Adipose tissue (tissue), 3 donors: ENCODE data around the gene RASL10A. TPM values are rescaled to one million over a fixed set of nuclear protein-coding genes. Genes with fewer than 3 reads are reported as not detected.

Source experiments
- H3K27ac ChIP-seq: one replicate; pipeline ENCODE4 v1.5.1; 2013; ENCODE audit warnings: low read depth, low read length
- WGBS, 3 donors: extraction: QIAGEN DNeasy Blood & Tissue Kit; methylation state at CpG; one replicate each; pipeline ENCODE4 v1.1.7; 2013; 5-methylcytosine and 5-hydroxymethylcytosine counted together
- polyA plus RNA-seq, 3 donors: library from polyadenylated mRNA; stranded (reverse); fragments of 200-250 nt; gene quantifications; one replicate each; pipeline ENCODE4 v1.2.3, GENCODE V29; 2013
- donor health status: healthy with polysubstance abuse.
- donor health status: Bipolar disorder and iron deficiency.
- donor health status: healthy.

Gene RASL10A
- polyA plus RNA-seq, 3 donors, result 0.90 to 1.5 (median 1.0) TPM

DNA sequence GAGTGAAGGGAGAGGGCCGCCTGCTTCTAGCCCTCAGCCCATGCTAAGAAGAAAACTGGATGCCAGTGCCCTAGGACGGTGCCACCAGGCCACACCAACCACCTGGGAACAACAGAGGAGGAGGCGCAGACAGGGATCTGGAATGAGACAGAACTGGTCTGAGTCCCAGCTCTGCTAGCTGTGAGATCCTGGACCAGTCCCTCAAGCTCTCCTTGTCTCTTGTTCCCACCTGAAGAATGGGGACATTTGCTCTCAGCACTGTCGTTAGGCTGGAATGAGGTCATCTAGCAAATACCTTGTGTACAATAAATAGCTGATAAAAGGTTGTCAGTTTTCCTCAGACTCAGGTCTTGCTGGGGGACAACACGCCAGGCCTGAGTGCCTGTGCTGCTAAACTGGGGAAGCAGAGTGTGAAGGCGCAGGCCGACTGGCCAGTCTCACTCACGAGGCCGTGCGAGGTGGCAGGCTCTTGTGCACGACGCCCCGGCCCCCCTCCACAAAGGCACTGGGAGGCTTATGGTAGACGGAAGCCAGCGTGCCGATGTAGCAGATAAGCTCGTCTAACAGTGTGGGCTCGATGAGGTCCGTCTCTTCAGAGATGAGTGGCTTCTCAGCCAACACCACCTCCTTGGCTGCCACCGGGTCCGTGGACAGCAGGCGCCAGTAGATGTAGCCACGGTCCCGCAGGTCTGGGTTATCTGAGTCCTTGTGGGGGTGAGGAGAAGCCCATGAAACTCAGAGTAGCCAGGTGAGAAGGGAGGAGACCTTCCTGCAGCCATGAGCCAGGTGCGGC, 25.8 kb upstream of the RASL10A start:
- 88 to 94% (median 93%) methylated on average over 24 to 25 of the region's 25 CpGs for WGBS, 3 donors
- H3K27ac ChIP-seq, result no peak overlapping the region

DNA sequence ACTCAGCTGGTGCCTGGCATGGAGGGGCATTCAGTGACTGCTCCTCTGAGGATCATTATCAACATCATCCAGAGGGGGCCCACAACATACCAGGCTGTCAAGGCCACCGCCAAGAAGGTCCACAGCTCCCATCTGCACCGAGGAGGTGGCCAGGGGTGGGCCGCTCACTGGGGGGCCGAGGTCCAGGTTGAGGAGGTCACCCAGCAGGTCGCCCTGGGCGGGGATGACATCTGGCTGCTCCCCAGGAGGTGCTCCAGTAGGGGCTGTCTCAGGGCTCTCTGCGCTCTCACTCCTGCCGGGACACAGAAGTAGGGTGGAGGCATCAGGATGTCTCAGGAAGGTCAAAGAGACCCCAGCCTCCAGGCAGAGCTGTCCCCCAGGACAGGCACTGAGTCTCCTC, 25.1 kb upstream of the RASL10A start:
- WGBS, 3 donors, result 90 to 97% (median 96%) methylated on average over 8 of the region's 8 CpGs

DNA sequence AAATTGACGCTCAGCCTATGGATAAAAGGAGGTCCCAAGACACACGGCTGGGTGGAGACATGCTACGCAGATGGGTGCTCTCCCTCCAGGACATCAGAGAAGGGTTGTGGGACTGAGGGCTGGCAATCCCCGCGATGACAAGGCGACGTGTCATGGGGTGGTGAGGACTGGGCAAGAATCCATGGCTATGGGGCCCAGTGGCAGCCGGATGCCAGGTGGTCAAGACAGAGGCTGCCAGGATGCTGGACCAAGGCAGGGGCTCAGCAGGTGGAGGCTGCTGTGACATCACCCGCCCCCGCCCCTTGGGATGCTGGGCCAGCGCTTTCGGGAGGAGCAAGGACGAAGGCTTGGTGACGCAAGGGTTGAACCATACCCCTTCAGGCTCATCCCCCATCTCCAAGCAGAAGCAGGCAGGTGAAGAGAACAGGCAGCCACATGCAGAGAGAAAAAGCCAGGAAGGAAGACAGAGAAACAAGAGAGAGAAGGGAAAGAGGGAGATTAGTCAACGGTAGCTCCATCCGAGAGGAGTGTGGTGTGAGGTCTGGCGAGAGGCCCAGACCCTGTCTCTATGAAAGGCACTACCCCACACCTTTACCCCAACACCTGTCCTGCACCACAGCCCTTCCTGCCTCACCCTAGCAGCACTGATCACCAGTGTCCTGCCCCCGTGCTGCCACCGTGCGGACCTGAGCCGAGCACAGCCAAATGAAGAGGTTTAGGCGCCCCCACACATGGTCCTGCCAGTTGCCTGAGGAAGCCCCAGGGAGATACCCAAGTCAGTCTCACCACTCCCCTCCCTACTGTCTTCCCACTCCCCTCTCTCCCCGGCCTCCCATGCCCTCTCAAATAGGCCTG, 24.1 kb upstream of the RASL10A start:
- 93 to 95% (median 93%) methylated on average over 23 of the region's 23 CpGs for WGBS, 3 donors
- no peak overlapping the region for H3K27ac ChIP-seq

More for the DNA sequence above, 25.1 kb upstream of the RASL10A start:
- no peak overlapping the region for H3K27ac ChIP-seq

DNA sequence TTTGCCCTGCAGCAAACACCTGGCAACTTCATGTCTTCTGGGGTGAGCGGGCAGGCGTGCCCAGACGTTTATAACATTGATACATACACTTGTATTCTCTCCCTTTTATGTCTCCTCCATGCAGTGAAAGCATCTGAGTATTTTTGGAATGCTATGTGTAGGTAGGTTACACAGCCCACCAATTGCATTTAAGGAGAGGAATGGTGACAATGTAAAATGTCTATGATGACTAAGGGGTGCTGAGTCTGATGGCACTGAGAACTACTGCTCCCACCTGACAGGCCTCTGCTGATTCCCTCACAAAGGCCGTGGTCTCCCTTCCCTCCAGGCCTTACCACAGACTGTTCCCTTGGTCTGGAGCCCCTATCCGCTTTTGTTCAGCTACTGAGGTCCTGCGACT, 22.9 kb upstream of the RASL10A start:
- H3K27ac ChIP-seq, result no peak overlapping the region
- 91 to 96% (median 93%) methylated on average over 6 of the region's 6 CpGs for WGBS, 3 donors

DNA sequence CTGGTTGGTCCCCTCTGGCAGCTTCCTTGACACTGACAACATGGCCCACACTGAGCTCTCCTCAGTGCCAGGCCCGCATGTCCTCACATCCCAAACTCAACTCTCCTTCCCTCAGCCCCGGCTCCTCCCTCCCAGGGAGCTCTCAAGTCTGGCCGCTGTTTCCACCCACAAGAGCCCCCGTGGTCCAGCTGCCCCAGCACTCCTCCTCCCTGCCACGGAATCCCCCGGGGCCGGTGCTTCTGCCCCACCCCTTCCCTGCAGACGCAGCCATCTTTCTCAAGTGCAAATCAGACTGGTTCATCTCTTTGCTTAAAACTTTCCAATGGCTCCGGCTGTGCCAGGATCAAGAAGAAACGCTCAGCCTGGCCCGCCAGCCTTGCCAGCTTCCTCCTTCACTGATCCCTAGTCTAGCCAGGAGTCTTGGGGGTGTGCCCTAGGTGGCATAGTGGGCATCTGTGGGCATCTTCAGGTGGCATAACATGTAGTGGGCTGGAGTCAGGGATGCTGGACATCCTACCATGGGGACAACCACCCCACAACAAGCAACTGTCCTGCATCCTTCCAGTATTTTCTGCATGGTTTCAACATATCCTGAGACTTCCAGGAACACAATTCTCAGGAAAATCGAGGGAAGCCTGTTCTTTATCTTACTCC, 22.3 kb upstream of the RASL10A start:
- 69 to 84% (median 79%) methylated on average over 12 of the region's 12 CpGs for WGBS, 3 donors
- no peak overlapping the region for H3K27ac ChIP-seq

DNA sequence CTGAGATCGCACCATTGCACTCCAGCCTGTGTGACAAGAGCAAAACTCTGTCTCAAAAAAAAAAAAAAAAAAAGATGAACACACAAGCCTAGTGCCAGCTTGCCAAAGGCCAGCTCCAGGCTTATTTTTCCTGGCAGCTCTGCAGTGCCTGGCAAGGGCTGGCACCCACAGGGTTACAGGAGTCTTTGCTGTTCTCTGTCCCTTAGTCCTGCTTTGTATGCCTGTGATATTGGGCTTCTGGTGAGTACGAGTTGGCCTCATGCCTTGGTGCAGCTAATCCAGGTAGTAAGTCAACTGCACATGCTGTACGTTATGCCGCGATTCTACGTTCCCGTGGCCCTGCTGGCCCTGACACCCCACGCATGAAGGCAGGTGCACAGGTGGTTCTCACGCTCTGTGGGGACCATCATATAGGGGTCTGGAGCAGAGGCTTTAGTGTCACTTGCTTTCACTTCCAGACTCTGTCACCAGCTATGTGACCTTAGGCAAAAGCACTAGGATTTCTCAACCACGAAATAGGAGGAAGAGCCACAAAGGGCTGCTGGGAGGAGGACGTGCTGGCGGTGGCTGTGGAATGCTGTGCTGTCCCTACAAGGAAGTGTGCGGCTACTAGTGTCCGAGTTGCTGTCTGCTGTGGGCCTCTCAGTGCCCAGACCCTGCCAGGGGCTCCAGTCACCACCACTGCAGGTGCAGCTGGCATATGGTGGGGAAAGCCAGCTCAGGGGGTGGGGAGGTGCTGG, 21.4 kb upstream of the RASL10A start:
- H3K27ac ChIP-seq, result no peak overlapping the region
- WGBS, 3 donors, result 69 to 84% (median 78%) methylated on average over 14 of the region's 14 CpGs

DNA sequence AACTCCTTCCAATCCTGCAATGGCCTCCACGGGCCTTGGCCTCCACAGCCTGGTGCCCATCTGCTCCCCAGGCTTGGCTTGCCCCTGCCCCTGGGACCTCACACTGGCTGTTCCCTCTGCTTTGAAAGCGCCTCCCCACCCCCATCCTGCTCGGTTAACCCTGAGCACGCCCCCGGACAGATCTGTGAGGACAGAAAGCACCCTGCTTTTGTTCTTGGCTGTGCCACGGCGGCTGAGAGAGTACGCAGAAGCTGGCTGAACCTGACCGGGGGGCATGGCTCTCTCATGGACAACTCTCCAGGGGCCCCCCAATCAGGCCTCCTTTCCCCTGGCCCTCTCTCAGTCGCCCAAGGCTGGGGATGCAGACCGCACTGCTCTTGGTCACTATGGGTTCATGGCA, 20.2 kb upstream of the RASL10A start:
- WGBS, 3 donors, result 91 to 94% (median 92%) methylated on average over 11 of the region's 11 CpGs
- no peak overlapping the region for H3K27ac ChIP-seq

DNA sequence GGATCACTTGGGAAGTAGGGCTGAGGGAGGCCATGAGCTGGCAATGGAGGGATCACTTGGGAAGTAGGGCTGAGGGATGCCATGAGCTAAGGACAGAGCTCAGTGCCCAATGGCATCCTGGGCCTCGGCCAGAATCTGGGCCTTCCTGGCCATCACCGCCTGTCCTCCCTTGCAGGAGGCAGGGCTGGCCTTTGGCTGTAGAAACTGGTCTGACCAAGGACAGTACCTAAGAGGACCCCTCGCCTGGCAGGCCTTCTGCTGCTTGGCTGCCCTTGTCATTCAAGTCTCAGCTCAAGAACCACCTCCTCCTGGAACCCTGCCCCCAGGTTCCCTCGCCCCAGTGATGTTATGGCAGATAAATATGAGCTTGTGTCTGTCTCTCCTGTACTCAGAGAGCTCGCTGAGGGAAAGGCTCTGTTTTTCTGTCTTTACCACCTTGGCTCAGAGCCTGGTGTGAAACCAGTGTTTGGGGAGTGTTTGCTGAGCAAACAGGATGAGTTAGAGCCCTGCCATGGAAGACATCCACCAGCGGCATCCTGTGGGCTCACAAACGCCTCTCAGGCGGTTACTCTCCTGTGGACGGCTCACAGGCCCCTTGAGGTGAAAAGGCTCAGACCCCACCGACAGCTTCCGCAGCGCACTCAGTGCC, 19.3 kb upstream of the RASL10A start:
- WGBS, 3 donors, result 84 to 94% (median 84%) methylated on average over 12 of the region's 12 CpGs

DNA sequence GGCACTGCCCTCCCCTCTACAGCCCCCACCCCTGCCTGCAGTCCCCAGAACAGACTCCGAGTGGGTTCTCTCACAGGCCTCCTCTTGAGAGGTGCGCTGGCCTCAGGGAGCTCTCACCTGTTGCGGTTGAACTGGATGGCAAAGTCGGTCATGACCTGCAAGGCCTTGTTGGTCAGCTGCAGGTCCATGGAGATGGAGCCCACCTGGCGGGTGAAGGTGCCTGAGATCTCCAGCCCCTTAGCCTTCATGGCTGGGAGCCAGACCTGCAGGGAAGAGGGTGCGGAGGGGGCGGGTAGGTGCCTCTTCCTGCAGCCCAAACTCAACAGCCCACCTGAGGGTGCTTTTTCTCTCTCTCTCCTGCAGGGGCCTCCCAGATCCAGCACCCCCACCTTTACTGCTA, 18.7 kb upstream of the RASL10A start:
- 91 to 98% (median 98%) methylated on average over 7 of the region's 7 CpGs for WGBS, 3 donors
- no peak overlapping the region for H3K27ac ChIP-seq

More for the DNA sequence above, 19.3 kb upstream of the RASL10A start:
- H3K27ac ChIP-seq, result no peak overlapping the region

DNA sequence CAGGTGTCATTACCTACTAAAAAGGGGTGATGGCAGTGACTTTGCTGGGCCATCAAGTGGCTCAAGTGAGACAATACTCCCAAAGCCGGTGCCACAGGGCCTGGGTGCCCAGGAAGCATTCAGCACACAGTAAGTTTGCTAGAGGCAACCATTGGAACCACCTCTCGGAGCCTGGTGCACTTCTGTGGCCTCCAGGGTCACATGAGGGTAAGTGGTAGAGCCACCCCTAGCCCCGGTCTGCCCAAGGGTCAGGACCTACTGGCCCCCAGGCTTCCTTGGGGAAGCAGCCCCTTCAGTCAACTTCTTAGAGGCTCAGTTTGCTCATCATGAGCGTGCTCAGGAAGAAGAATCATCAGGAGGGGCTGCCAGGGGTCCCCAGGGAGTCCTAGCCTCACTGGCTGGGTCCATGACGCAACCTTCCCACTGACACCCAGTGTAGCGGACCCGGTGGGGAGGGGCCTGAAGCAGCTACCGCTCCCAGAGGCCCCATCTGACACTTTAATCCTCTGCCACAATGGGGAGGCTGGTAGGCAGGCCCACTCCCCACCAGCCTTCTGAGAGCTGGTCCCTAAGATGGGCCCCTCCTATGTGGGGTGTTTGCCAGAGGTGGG, 17.5 kb upstream of the RASL10A start:
- no peak overlapping the region for H3K27ac ChIP-seq
- WGBS, 3 donors, result 89 to 97% (median 93%) methylated on average over 8 of the region's 8 CpGs

DNA sequence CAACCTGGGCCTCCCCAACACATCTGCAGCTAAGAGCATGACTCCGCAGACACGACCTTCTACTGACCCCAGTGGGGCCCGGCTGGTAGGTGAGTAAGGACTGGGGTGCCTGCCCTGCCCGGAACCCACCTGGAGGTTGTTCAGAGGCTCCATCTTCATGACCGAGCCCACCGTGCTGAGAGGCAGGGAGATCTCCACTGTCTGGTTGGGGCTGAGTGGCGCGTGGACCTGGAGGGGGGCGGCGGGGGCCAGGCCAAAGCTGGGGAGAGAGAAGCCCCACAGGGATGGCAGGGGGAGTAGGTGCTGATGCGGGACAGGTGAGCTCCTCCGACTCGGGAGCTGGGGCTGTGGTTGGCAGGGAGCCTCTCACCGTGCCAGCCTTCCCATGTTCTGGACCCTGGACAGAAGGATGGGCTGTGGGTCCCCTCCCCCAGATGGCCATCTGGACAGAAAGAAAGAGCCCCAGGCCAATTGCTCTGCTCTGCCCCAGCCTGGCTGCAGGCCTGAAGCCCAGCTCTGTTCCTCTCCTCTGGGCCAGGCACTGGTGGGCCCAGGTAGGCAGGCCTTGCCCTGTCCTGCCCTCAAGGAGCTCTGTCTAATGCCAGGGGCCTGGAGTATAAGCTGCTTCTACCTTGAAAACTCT, 16.3 kb upstream of the RASL10A start:
- 81 to 91% (median 85%) methylated on average over 13 to 14 of the region's 14 CpGs for WGBS, 3 donors
- no peak overlapping the region for H3K27ac ChIP-seq

DNA sequence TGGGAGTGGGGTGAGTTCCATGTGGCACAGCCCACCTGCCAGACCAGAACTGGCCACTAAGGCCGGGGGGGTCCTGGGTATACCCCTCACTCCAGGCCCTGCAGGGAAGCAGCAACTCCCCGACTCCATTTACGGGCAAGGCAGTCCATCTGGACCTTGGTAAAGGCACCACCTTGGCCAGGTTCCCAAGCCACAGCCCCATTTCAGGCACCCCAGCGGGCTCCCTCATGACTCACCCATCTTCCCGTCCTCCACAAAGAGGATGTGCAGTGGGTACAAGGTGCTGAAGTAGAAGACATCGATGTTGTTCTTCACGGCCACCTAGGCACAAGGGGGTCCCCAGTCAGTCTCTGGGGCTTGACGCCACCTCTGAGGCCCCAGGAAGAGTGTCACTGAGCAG, 15.7 kb upstream of the RASL10A start:
- 87 to 94% (median 92%) methylated on average over 8 of the region's 8 CpGs for WGBS, 3 donors
- H3K27ac ChIP-seq, result no peak overlapping the region

DNA sequence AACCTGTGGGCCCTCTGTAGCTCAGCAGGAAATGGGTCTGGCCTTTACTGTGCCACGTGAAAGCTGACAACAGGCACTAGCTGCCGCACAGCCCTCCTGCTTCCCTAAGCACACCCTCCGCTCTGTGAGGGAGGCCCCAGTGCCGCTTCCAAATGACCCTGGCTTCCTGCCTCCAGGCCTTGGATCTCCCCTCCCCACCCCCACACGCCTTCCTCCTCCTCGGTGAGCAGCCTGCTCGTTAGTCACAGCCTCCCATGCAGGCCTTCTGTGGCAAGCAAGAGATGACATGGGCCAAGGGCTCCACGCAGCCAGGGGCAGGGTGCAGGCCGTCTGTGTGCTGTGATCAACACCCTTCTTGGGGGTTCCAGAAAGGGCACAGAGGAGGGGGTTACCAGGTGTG, 15.3 kb upstream of the RASL10A start:
- 54 to 60% (median 54%) methylated on average over 9 of the region's 9 CpGs for WGBS, 3 donors
- no peak overlapping the region for H3K27ac ChIP-seq

DNA sequence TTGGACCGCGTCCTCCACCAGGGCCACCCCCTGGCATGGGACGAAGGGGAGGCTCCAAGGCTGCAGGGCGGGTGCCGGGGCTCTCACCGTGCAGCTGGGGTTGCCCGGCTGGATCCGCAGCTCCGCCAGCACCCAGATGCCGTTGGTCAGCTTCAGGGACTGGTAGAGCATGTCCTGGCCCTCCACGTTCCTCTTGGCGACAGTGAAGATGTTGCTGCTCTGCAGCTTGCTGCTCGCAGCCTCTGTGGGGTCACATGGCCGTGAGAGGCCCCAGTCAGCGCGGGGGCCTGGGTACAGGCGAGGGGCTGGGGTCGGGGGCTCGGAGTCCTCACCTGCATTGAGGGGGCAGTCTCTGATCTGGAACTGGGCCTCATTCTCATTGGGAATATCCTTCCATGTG, 14.8 kb upstream of the RASL10A start:
- no peak overlapping the region for H3K27ac ChIP-seq
- 79 to 89% (median 85%) methylated on average over 19 of the region's 19 CpGs for WGBS, 3 donors

DNA sequence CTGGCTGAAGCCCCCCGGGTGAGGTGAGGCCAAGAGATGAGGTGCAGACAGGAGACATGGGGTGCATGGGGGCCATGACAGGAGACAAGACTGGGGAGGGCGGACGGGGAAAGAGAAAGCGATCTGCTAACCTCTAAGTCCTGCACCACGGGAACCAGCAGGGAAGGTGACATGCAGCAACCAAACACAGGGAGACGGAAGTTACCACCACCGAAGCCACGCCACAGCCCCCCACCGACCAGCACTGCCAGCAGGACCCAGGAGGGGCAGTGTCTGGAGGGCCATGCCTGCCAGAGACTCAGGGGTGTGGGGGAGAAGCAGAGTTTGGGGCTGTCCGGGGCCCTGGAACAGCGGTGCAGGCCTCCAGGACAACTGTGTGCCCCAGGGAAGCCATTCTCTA, 14.1 kb upstream of the RASL10A start:
- H3K27ac ChIP-seq, result no peak overlapping the region
- WGBS, 3 donors, result 93 to 96% (median 95%) methylated on average over 11 of the region's 11 CpGs

DNA sequence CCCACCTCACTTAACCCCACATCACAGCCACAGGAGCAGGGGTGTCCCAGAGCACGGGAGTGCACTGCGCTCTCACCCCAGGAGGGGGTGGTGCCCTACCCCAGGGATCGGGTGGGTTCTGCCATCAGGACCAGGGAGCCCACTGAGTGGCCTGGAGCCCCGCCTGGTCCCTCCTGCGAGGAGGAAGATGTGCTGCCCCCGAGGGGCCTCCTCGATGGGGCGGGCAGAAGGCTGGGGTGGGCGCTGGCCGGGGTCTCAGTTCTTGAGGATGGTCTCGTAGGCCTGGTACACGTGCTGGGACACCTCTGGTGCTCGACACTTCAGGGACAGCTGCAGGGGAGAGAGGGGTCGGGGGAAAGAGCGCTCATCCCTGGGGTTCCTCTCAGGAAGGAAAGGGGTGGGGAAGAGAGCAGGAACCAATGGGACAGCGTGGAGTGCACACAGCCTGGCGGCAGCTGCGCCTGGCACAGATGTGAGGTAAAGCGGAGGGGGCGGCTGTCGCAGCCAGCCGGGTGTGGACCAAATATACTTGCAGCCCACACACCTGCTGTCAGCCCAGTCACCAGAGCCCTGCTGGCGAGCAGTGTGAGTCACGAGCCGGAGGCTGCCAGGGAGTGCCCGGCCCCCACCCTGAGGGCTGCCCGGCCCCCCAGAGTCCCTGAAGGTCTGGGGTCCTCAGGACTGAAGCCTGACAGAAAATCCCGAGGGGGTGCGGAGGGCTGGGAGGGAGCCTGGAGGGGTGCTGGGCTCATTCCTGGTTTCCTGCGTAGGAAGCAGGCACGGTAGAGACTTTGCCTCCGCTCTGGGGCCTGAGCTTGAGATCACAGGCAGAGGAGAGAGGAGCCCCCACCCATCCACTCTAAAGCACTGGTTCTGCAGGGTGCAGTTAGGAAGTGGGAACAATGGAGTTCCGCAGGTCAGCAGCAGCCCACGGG, 13.3 kb upstream of the RASL10A start:
- no peak overlapping the region for H3K27ac ChIP-seq
- WGBS, 3 donors, result 86 to 93% (median 87%) methylated on average over 30 to 34 of the region's 34 CpGs
